Pancreas (tissue), 10 donors: ENCODE results near the gene GLYR1. TPM values are rescaled to one million over a fixed set of nuclear protein-coding genes. Genes with fewer than 3 reads are reported as not detected.

Source experiments
- ATAC-seq, 4 donors: fragments of 200-7000 bp; cut with Tn5 transposase; one replicate each; pipeline versions ENCODE4 v1.8.0 to v1.9.1; 2020; ENCODE audit warnings: mild to moderate bottlenecking in 4 of 4, moderate library complexity in 4 of 4
- DNase-seq, 6 donors: peaks; one replicate each; pipeline ENCODE4 v3.0.0-alpha.2; 2020
- FAIRE-seq: peaks from 2 replicates; lab custom pipeline; 2012; peaks lifted over from hg19 to GRCh38; lab: Jason Lieb, UNC
- H3K27ac ChIP-seq, 4 donors: fragments of 200-600 bp; sonication (generic); 1 replicate in 3 of 4; 2 replicates in 1 of 4; pipeline versions ENCODE4 v1.5.0 to v1.8.0; 2020
- H3K27me3 ChIP-seq, 4 donors: fragments of 200-600 bp; one replicate each; pipeline ENCODE4 v1.8.0; 2021
- H3K36me3 ChIP-seq, 3 donors: fragments of 200-600 bp; sonication (generic) in 1 of 3; one replicate each; pipeline versions ENCODE4 v1.5.0 to v1.8.0; 2020 to 2021
- H3K4me1 ChIP-seq, 3 donors: fragments of 200-600 bp; one replicate each; pipeline ENCODE4 v1.8.0; 2021
- H3K4me3 ChIP-seq, 4 donors: fragments of 200-600 bp; sonication (generic) in 2 of 4; one replicate each; pipeline versions ENCODE4 v1.5.0 to v1.8.0; 2020 to 2021
- H3K9me3 ChIP-seq, 4 donors: fragments of 200-600 bp; one replicate each; pipeline ENCODE4 v1.8.0; 2021
- WGBS, 2 donors: extraction: QIAGEN DNeasy Blood & Tissue Kit; methylation state at CpG; one replicate each; pipeline ENCODE4 v1.1.7; 2013; 5-methylcytosine and 5-hydroxymethylcytosine counted together
- intact Hi-C, 3 donors: fragments of 100-400 bp; cut with DNase I; formaldehyde crosslinking; loops; one replicate each; pipeline versions ENCODE4 v1.11.1 to v1.14.2; 2022
- polyA plus RNA-seq, 2 donors: library from polyadenylated mRNA; stranded (reverse); fragments of 200-250 nt; gene quantifications; one replicate each; pipeline ENCODE4 v1.2.3, GENCODE V29; 2013
- total RNA-seq, 6 donors: library from RNA; stranded (reverse); fragmentation: NEBNext Ultra II Directional in 4 of 6; extraction: Animal tissue kit (Norgen Biotek cat#: 25700) in 4 of 6; gene quantifications; one replicate each; pipeline versions ENCODE4 v1.2.1 to v1.2.4, GENCODE V29; 2021 to 2023
- TF ChIP-seq, protein P1 (sequence below), 4 donors: fragments of 200-600 bp; sonication (generic) in 3 of 4; IDR thresholded peaks; one replicate each; pipeline versions ENCODE4 v1.5.0 to v1.8.0; 2021; ENCODE audit warnings: antibody characterized with exemption in 4 of 4
- donor health status: healthy with polysubstance abuse.
- donor health status: DM: no; HTN: no; CAD: no; lungs with moderate emphysema.
- donor health status: DM: no; HTN: no; CAD: no.
- donor health status: control.
- donor health status: control.
- donor health status: Bipolar disorder and iron deficiency.
- donor health status: DM: yes; HTN: yes; CAD: no.
- donor health status: DM: no; HTN: no; CAD: no.
- donor health status: DM: no; HTN: no; CAD: no.
- donor health status: DM: yes; HTN: yes; CAD: no.

Gene GLYR1
- total and polyA plus RNA-seq, 8 donors: 27.2 to 58.6 (median 39.5) TPM

DNA sequence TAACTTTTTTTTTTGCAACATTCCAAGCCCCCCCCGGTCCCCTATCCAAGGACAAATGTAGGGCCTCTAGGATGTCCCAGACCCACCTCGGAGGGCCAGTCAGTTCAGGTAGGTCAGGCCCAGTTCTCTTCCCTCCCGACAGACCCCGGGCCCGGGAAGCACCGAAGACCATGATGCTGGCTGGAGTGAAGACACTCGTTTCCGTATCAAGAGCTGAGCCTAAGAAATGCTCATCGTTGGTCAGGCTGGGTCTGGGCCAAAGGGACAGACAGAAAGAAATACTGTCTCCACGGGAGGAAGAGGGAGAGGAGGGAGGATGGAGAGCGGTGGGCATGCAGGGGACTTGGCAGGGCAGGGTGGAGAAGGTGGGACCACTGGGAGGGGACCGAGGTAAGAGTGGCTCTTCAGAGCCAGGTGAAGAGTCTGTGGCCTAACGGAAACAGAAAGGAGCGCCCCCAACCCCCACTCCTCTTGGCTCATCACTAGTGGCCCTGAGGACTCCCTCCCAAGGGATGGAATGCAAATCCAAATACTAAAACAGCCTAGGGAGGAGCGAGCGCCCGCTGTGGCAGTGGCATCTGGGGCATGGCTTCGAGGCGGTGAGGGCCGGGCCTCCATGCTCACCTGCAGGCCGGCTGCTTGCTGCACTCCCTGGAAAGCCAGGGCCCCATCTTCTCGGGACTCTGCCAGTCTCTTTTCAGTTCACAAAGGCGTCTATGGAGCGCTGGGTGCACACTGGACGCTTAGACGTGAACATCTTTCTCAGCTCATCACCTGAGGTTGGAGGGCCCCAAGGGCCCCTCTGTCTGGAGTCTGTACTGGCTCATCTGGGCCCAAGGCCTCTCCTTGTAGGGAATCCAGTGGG is 43.0 kb downstream of the GLYR1 start:
- intact Hi-C loops: loop anchor here in 1 of 3 donors (10.0 kb wide), 1 partner anchor 61 kb away; no protein-coding TSS in a partner anchor
- no peak overlapping the region for H3K27ac ChIP-seq
- DNase-seq: peak in 4 of 6 donors; percentile 29 to 72 (median 38)

DNA sequence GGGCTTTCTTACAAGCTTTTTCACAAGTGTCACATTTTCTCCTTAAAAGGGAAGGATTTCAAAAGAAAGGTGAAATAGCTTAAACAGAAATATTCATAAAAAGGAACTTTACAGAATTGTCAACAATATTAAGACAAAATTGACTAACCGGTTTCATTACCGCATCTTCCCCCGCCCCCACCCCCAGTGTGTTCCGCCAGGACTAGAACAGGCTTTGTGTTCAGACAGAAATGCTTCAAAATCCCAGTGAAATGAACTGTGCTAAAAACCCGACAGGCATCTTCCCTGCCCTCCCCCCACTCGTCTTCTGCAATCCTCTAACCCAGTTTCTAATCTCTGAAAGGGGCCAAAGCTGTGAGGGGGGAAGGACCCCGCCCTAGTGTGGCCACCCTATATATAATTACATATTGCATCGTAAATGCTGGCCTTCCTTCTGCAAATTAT is 43.7 kb downstream of the GLYR1 start:
- TF ChIP-seq, protein P1, sequence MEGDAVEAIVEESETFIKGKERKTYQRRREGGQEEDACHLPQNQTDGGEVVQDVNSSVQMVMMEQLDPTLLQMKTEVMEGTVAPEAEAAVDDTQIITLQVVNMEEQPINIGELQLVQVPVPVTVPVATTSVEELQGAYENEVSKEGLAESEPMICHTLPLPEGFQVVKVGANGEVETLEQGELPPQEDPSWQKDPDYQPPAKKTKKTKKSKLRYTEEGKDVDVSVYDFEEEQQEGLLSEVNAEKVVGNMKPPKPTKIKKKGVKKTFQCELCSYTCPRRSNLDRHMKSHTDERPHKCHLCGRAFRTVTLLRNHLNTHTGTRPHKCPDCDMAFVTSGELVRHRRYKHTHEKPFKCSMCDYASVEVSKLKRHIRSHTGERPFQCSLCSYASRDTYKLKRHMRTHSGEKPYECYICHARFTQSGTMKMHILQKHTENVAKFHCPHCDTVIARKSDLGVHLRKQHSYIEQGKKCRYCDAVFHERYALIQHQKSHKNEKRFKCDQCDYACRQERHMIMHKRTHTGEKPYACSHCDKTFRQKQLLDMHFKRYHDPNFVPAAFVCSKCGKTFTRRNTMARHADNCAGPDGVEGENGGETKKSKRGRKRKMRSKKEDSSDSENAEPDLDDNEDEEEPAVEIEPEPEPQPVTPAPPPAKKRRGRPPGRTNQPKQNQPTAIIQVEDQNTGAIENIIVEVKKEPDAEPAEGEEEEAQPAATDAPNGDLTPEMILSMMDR (IDR thresholded peaks at IDR 0.05): no peak
- ATAC-seq (no peak), DNase-seq (no peak), FAIRE-seq (no peak)
- Histone ChIP-seq H3K4me3 (peak overlapping the region in 1 of 4 donors; percentile 91), H3K27me3 (no peaks in the 10 kb centered on the region), H3K36me3 (peaks cover 0 to 13% (median 10%) of the 10 kb centered on the region in 3 donors), H3K9me3 (no peaks in the 10 kb centered on the region), H3K27ac (peak overlapping the region in 2 of 4 donors; percentile 82 to 87), H3K4me1 (peaks cover 14 to 21% (median 16%) of the 10 kb centered on the region in 3 donors)
- intact Hi-C loops: loop anchor here in 1 of 3 donors (10.0 kb wide), 1 partner anchor 61 kb away; no protein-coding TSS in a partner anchor
- 46% methylated on average over 8 of the region's 8 CpGs for WGBS, 2 donors

More for the DNA sequence above, 43.0 kb downstream of the GLYR1 start:
- 81 to 85% methylated on average over 26 of the region's 26 CpGs for WGBS, 2 donors
- H3K4me1 ChIP-seq: peaks cover 14 to 21% (median 16%) of the 10 kb centered on the region in 3 donors
- no peak for ATAC-seq
- H3K9me3 ChIP-seq: no peaks in the 10 kb centered on the region
- TF ChIP-seq, protein P1 (IDR thresholded peaks at IDR 0.05): no peak
- H3K36me3 ChIP-seq: peaks cover 0 to 10% (median 10%) of the 10 kb centered on the region in 3 donors
- H3K4me3 ChIP-seq: no peak overlapping the region
- no peaks in the 10 kb centered on the region for H3K27me3 ChIP-seq
- no peak for FAIRE-seq

DNA sequence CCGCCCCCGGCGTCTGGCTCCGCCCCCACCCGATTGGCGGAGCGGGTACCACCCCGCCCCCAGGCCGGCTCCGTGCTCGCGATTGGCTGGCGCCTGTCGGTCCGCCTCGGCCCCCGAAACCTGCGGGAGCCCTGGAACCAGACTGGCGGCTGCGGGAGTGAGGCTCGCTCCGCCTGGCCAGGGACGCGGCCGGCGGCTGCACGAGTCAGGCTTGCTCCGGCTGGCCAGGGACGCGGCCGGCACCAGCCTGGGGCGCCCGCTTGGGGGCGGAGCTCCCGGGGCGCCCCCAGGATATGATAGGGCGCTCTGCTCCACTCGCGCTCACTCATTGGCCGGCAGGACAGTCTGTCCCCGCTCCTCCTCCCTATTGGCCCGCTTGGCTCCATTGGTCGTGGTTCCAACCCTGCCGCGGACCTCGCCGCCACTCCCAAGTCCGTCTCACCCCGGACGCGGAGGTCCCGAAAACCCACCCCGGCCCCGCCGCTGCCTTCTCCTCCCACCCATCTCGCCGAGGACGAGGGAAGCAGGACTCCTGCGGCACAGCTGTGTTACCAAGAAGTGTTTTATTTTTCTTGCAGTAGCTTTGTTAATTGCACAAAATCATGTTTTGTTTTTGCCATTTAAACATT is 44.3 kb downstream of the GLYR1 start:
- intact Hi-C loops: loop anchor here in 1 of 3 donors (10.0 kb wide), 1 partner anchor 62 kb away; no protein-coding TSS in a partner anchor
- Histone ChIP-seq H3K4me3 (peak overlapping the region; percentile 58 to 91 (median 82)), H3K36me3 (peaks cover 0 to 13% (median 7%) of the 10 kb centered on the region in 3 donors), H3K27me3 (no peaks in the 10 kb centered on the region), H3K9me3 (no peaks in the 10 kb centered on the region), H3K4me1 (peaks cover 14 to 21% (median 16%) of the 10 kb centered on the region in 3 donors), H3K27ac (peak overlapping the region; percentile 67 to 87 (median 78))
- FAIRE-seq: no peak
- TF ChIP-seq, protein P1 (IDR thresholded peaks at IDR 0.05): peak in 2 of 4 donors; percentile 15 to 17
- peak; percentile 85 to 93 (median 88) for ATAC-seq
- 1% methylated on average over 47 to 59 of the region's 59 CpGs for WGBS, 2 donors
- peak; percentile 89 to 96 (median 94) for DNase-seq

DNA sequence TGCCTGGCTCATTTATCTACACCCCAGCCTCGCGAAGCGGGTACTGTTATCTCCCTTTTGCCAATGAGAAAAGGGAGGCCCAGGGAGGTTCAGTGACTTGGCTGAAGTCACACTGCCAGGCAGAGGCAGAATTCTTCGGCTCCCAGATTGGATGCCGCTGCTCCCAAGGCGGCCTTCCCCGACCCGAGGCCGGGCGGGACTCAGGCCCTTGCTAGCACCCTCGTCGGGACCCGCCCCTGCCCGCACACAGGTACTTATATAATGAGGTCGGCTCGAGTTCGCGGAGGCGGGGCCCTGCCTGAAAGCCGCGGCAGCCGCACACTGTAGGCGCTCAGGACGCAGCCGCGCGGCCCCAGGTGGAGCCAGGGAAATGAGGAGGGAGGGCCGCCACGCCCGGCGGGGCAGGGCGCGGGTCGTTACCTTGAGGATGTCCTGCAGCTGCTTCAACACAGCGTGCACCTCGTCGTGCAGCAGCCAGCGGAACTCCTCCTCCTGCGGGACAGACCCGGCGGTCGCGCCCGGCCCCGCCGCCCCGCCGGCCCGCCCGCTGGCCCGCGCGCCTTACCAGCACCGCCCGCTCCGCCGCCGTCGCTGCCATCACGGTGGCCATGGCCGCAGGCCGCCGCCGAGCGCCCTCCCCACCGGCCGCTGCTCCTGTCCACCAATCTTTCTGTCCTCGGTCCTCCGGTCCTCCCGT is 45.0 kb downstream of the GLYR1 start, which contains the start of gene ROGDI:
Gene ROGDI, minus strand, starts transcription at position 672 of the 697 bp plus-strand sequence. Its CDS starts 62 bp downstream, at position 610.
- Histone ChIP-seq H3K27ac (peak within 1 kb of the TSS; percentile 67 to 87 (median 79)), H3K4me3 (peak within 1 kb of the TSS; percentile 58 to 91 (median 82)), H3K9me3 (no peaks in the 10 kb centered on the region), H3K4me1 (peaks cover 14 to 21% (median 16%) of the 10 kb centered on the region in 3 donors), H3K36me3 (peaks cover 0 to 6% (median under 1%) of the 10 kb centered on the region in 3 donors), H3K27me3 (no peaks in the 10 kb centered on the region)
- ATAC-seq (peak; percentile 63 to 78 (median 76)), DNase-seq (peak; percentile 88 to 96 (median 92)), FAIRE-seq (no peak)
- 0 to 1% methylated on average over 45 to 70 of the region's 70 CpGs for WGBS, 2 donors
- TF ChIP-seq, protein P1 (IDR thresholded peaks at IDR 0.05): no peak
- intact Hi-C loops: loop anchor here in 1 of 3 donors (10.0 kb wide), 1 partner anchor 63 kb away; no protein-coding TSS in a partner anchor
